Body of pancreas (tissue), 4 donors: Measurements from ENCODE around the gene DDIT4.

Source experiments
- CTCF ChIP-seq, 7 experiments: fragments of 450-650 bp in 4 of 7; fragments of 200-600 bp in 3 of 7; sonication (generic) in 3 of 7; IDR thresholded peaks; one replicate each; pipeline ENCODE4 v1.5.1; 2016 to 2019; ENCODE audit warnings: antibody characterized with exemption in 7 of 7
- POLR2A ChIP-seq, 3 donors: fragments of 450-650 bp; IDR thresholded peaks; one replicate each; pipeline ENCODE4 v1.6.1; 2016; ENCODE audit warnings: antibody characterized with exemption in 3 of 3, mild to moderate bottlenecking in 2 of 3

- TF ChIP-seq CTCF (IDR thresholded peaks at IDR 0.05) (no peak), POLR2A (IDR thresholded peaks at IDR 0.05) (no peak)
These were observed 32.6 kb downstream of the DDIT4 start for GRCh38 chr10:72306215-72306760.
